HepG2 (cell line): ENCODE measurements around the gene CRTAC1. TPM values are rescaled to one million over a fixed set of nuclear protein-coding genes. Genes with fewer than 3 reads are reported as not detected.

Experiments
- ATAC-seq: fragments of 200-7000 bp; cut with Tn5 transposase; 3 replicates; pipeline ENCODE4 v1.9.1; 2020; ENCODE audit warnings: mild to moderate bottlenecking, moderate library complexity
- BruUV-seq: library from RNA; stranded (reverse); fragments of 400-500 nt; replicated peaks from 2 replicates; lab custom pipeline; 2021; lab: Mats Ljungman, UMichigan
- CTCF ChIA-PET: fragments of 300-600 bp; formaldehyde crosslinking; extraction: SDS; loops from one replicate; lab custom pipeline; 2021; ENCODE audit warnings: low total read pairs, inconsistent platforms, low intra/inter-chr PET ratio; lab: Yijun Ruan, JAX
- POLR2A ChIA-PET: fragments of 350-600 bp; sonication (Branson Sonifier 250); formaldehyde crosslinking; loops from one replicate; lab custom pipeline; 2020; ENCODE audit warnings: antibody characterized with exemption, inconsistent platforms; lab: Yijun Ruan, JAX
- DNase-seq: peaks from one replicate; pipeline ENCODE4 v3.0.0-alpha.2; 2015; ENCODE audit warnings: low spot score
- FAIRE-seq: peaks from 3 replicates; lab custom pipeline; 2011; peaks lifted over from hg19 to GRCh38; lab: Jason Lieb, UNC
- H2AFZ ChIP-seq: one replicate; pipeline ENCODE4 v1.6.1; 2011; ENCODE audit warnings: low read length, inconsistent platforms
- H3K27ac ChIP-seq: fragments of 300-600 bp; 3 replicates; pipeline ENCODE4 v1.8.0; 2011; ENCODE audit warnings: mixed run types, mild to moderate bottlenecking, mixed read lengths, low read length, inconsistent platforms; ENCODE audit not compliant: insufficient read depth; ENCODE audit errors: extremely low read length
- H3K27me3 ChIP-seq, 2 experiments: fragments of 200-600 bp in 1 of 2; 2 replicates in 1 of 2; 3 replicates in 1 of 2; pipeline versions ENCODE4 v1.6.0 to v1.8.0; 2011; ENCODE audit warnings: low read length in 2 of 2, mild to moderate bottlenecking in 2 of 2, moderate library complexity in 2 of 2, inconsistent platforms in 1 of 2; ENCODE audit not compliant: insufficient read depth in 2 of 2, control insufficient read depth in 1 of 2
- H3K36me3 ChIP-seq, 2 experiments: fragments of 200-600 bp in 1 of 2; replicated peaks in 1 of 2; 2 replicates in 1 of 2; 3 replicates in 1 of 2; pipeline versions ENCODE4 v1.5.1 to v1.8.0; 2011; ENCODE audit warnings: low read length in 2 of 2, inconsistent platforms in 1 of 2; ENCODE audit not compliant: insufficient read depth in 2 of 2, control insufficient read depth in 1 of 2
- H3K4me1 ChIP-seq: 2 replicates; pipeline ENCODE4 v1.5.1; 2012; ENCODE audit warnings: low read length, inconsistent platforms; ENCODE audit not compliant: insufficient read depth
- H3K4me2 ChIP-seq: 2 replicates; pipeline ENCODE4 v1.6.0; 2011; ENCODE audit warnings: low read depth, low read length, inconsistent platforms
- H3K4me3 ChIP-seq, 3 experiments: fragments of 200-600 bp in 1 of 3; sonication (generic), shearing (Covaris generic) in 1 of 3; replicated peaks in 1 of 3; 2 replicates each; pipeline ENCODE4 v1.5.1; 2011 to 2016; ENCODE audit warnings: low read length in 3 of 3, inconsistent platforms in 2 of 3, low read depth in 2 of 3, mild to moderate bottlenecking in 2 of 3, control low read depth in 1 of 3, mixed read lengths in 1 of 3; ENCODE audit not compliant: insufficient read depth in 1 of 3
- H3K79me2 ChIP-seq: one replicate; pipeline ENCODE4 v1.6.1; 2011; ENCODE audit warnings: low read length, inconsistent platforms; ENCODE audit not compliant: insufficient read depth
- H3K9ac ChIP-seq: 2 replicates; pipeline ENCODE4 v1.6.0; 2011; ENCODE audit warnings: mild to moderate bottlenecking, low read depth, low read length, inconsistent platforms; ENCODE audit not compliant: insufficient read depth
- H3K9me3 ChIP-seq: 2 replicates; pipeline ENCODE4 v1.5.1; 2012; ENCODE audit warnings: mild to moderate bottlenecking, low read length
- H4K20me1 ChIP-seq: 2 replicates; pipeline ENCODE4 v1.6.0; 2011; ENCODE audit warnings: inconsistent platforms, mild to moderate bottlenecking, low read length, moderate library complexity; ENCODE audit not compliant: insufficient read depth
- FIP1L1 ChIP-seq: fragments of 200-400 bp; formaldehyde crosslinking; IDR thresholded peaks from 2 replicates; pipeline ENCODE4 v1.6.1; 2018; ENCODE audit warnings: low read depth, mild to moderate bottlenecking, low read length, moderate library complexity, borderline replicate concordance; ENCODE audit not compliant: insufficient read depth
- RXRA ChIP-seq: sonication (generic); formaldehyde crosslinking; IDR thresholded peaks from 2 replicates; pipeline ENCODE4 v1.5.1; 2020; ENCODE audit warnings: missing genetic modification reagents
- TBL1XR1 ChIP-seq: fragments of 150-350 bp; IDR thresholded peaks from 2 replicates; pipeline ENCODE4 v1.6.1; 2014; ENCODE audit warnings: borderline replicate concordance, low read length; ENCODE audit not compliant: partially characterized antibody
- TEAD3 ChIP-seq: optimal IDR thresholded peaks from 2 replicates; pipeline ENCODE3; 2016; ENCODE audit warnings: borderline replicate concordance
- ZNF124 ChIP-seq: sonication (generic); formaldehyde crosslinking; IDR thresholded peaks from 2 replicates; pipeline ENCODE4 v1.4.0; 2020; ENCODE audit warnings: missing genetic modification reagents
- ZNF160 ChIP-seq: sonication (generic); formaldehyde crosslinking; IDR thresholded peaks from 2 replicates; pipeline ENCODE4 v1.8.0; 2022; ENCODE audit warnings: mild to moderate bottlenecking, inconsistent platforms, missing genetic modification reagents
- ZNF292 ChIP-seq: sonication (generic); formaldehyde crosslinking; IDR thresholded peaks from 2 replicates; pipeline ENCODE4 v1.8.1; 2022; ENCODE audit warnings: mild to moderate bottlenecking, low read depth, missing genetic modification reagents, borderline replicate concordance
- ZNF331 ChIP-seq: sonication (generic); formaldehyde crosslinking; IDR thresholded peaks from 2 replicates; pipeline ENCODE4 v1.4.0; 2020; ENCODE audit warnings: missing genetic modification reagents
- ZNF460 ChIP-seq: sonication (generic); formaldehyde crosslinking; IDR thresholded peaks from 2 replicates; pipeline ENCODE4 v1.5.1; 2020; ENCODE audit warnings: missing genetic modification reagents, mild to moderate bottlenecking, borderline replicate concordance
- ZNF761 ChIP-seq: sonication (generic); formaldehyde crosslinking; conservative IDR thresholded peaks from 2 replicates; pipeline ENCODE4 v1.4.0; 2020; ENCODE audit warnings: mild to moderate bottlenecking, missing genetic modification reagents
- ZNF773 ChIP-seq: sonication (generic); formaldehyde crosslinking; IDR thresholded peaks from 2 replicates; pipeline ENCODE4 v1.4.0; 2020; ENCODE audit warnings: missing genetic modification reagents, borderline replicate concordance
- WGBS: methylation state at CpG from one replicate; pipeline ENCODE4 v1.1.6; 2017; ENCODE audit warnings: low lambda C conversion rate; 5-methylcytosine and 5-hydroxymethylcytosine counted together
- in situ Hi-C: cut with HindIII; loops from 2 replicates; pipeline ENCODE4 v1.10.0; 2017; ENCODE audit warnings: low pct_unique_long_range_greater_than_20kb; ENCODE audit not compliant: extremely low pct_ligation_motif_present
- intact Hi-C: fragments of 100-400 bp; cut with micrococcal nuclease; formaldehyde crosslinking; loops from one replicate; pipeline ENCODE4 v1.10.0; 2022; ENCODE audit not compliant: unreplicated experiment
- polyA plus RNA-seq, 8 experiments: library from polyadenylated mRNA; depleted of rRNA in 3 of 8; stranded (reverse) in 7 of 8; unstranded in 1 of 8; fragments of >200 nt; fragmentation: Illumina TruSeq in 4 of 8; extraction: Trizol in 4 of 8; gene quantifications; 2 replicates each; pipeline versions ENCODE4 v1.2.1 to v1.2.3, GENCODE V29; 2011 to 2016; ENCODE audit warnings: low read depth in 4 of 8, missing spikeins in 1 of 8, mixed read lengths in 1 of 8; ENCODE audit not compliant: insufficient read depth in 1 of 8
- total RNA-seq, 5 experiments: library from RNA; depleted of rRNA; stranded (reverse); fragments of >200 nt; fragmentation: Illumina TruSeq; extraction: Trizol; gene quantifications; 2 replicates each; pipeline ENCODE4 v1.2.3, GENCODE V29; 2016; ENCODE audit warnings: low read depth in 1 of 5
- TF ChIP-seq, protein P1 (sequence below): sonication (generic); formaldehyde crosslinking; IDR thresholded peaks from 2 replicates; pipeline ENCODE4 v1.5.0; 2020; ENCODE audit warnings: missing genetic modification reagents, mild to moderate bottlenecking, borderline replicate concordance
- TF ChIP-seq, protein P2 (sequence below): sonication (generic); formaldehyde crosslinking; IDR thresholded peaks from 2 replicates; pipeline ENCODE4 v1.8.0; 2022; ENCODE audit warnings: mild to moderate bottlenecking, missing genetic modification reagents
- TF ChIP-seq, protein P3 (sequence below): sonication (generic); formaldehyde crosslinking; IDR thresholded peaks from 2 replicates; pipeline ENCODE4 v1.4.0; 2020; ENCODE audit warnings: missing genetic modification reagents
- TF ChIP-seq, protein P4 (sequence below): sonication (generic); formaldehyde crosslinking; conservative IDR thresholded peaks from 2 replicates; pipeline ENCODE4 v1.4.0; 2020; ENCODE audit warnings: missing genetic modification reagents

CRTAC1 gene
- total and polyA plus RNA-seq, 2 of the 13 experiments (the other 11 are each of a cell fraction or from before 2014, with no cell fraction given): not detected

DNA sequence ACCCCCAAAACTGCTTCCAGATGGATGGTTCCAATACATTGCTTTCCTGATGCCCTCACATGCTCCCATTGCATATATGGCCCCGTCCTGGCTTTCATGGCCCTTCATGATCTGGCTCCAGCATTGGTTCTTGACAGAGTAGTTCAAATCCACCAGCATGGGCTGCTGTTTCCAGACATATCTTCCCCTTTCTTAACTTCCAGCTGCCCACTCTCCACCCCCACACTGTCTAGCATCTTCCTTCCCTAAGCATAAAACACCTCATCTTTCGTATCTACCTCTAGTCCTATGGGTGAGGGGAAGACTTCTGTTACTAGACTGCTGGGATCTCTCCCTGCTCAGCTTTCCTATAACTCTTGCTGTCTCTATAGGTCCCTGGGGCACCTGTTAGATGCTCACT lies 194.0 kb downstream of the CRTAC1 start (continued):
- TF ChIP-seq, protein P1, sequence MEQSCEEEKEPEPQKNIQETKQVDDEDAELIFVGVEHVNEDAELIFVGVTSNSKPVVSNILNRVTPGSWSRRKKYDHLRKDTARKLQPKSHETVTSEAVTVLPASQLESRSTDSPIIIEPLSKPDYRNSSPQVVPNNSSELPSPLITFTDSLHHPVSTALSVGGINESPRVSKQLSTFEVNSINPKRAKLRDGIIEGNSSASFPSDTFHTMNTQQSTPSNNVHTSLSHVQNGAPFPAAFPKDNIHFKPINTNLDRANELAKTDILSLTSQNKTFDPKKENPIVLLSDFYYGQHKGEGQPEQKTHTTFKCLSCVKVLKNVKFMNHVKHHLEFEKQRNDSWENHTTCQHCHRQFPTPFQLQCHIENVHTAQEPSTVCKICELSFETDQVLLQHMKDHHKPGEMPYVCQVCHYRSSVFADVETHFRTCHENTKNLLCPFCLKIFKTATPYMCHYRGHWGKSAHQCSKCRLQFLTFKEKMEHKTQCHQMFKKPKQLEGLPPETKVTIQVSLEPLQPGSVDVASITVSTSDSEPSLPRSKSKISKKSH (CRISPR knock-in tag): no peak
- TF ChIP-seq ZNF124 (no peak), FIP1L1 (no peak), ZNF292 (CRISPR knock-in tag) (no peak), RXRA (CRISPR knock-in tag) (no peak)

DNA sequence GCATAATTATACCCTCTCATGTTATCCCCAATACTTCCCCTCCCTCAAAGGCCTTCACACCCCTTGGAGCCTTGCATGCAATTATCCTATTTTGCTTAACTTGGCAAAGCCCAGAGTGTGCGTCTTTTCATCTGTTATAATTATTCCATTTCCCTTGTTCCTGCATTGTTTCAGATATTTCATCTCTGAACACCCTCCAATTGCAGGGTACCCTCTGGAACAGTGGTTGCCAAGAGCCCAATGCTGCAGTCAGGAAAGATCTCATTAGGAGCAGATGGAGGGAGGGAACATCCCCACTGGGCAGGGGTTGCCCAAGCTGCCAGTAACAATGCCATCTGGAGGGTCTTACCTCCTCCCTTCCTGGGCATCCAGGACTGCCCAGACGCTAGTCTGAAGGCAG lies 199.2 kb downstream of the CRTAC1 start:
- Histone ChIP-seq H3K36me3 (no peaks in the 10 kb centered on the region), H3K9me3 (no peaks in the 10 kb centered on the region), H3K27ac (no peak overlapping the region), H2AFZ (no peak overlapping the region), H3K9ac (no peak overlapping the region), H3K4me1 (no peaks in the 10 kb centered on the region), H4K20me1 (no peaks in the 10 kb centered on the region), H3K27me3 (peaks cover 1 to 20% of the 10 kb centered on the region in 2 experiments; a peak in 4 of 5 replicates), H3K4me2 (no peak overlapping the region), H3K79me2 (no peaks in the 10 kb centered on the region), H3K4me3 (no peak overlapping the region)
- DNase-seq (no peak), FAIRE-seq (no peak), ATAC-seq (no peak)
- in situ Hi-C loops: no loop called here
- 0% methylated on average over 1 of the region's 2 CpGs for WGBS
- TF ChIP-seq TBL1XR1 (no peak), ZNF331 (CRISPR knock-in tag) (no peak), ZNF160 (CRISPR knock-in tag) (no peak), TEAD3 (CRISPR knock-in tag) (no peak), ZNF761 (CRISPR knock-in tag) (no peak), ZNF773 (CRISPR knock-in tag) (no peak), ZNF460 (CRISPR knock-in tag) (no peak)
- TF ChIP-seq, protein P2, sequence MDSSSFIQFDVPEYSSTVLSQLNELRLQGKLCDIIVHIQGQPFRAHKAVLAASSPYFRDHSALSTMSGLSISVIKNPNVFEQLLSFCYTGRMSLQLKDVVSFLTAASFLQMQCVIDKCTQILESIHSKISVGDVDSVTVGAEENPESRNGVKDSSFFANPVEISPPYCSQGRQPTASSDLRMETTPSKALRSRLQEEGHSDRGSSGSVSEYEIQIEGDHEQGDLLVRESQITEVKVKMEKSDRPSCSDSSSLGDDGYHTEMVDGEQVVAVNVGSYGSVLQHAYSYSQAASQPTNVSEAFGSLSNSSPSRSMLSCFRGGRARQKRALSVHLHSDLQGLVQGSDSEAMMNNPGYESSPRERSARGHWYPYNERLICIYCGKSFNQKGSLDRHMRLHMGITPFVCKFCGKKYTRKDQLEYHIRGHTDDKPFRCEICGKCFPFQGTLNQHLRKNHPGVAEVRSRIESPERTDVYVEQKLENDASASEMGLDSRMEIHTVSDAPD (CRISPR knock-in tag): no peak
- TF ChIP-seq, protein P3, sequence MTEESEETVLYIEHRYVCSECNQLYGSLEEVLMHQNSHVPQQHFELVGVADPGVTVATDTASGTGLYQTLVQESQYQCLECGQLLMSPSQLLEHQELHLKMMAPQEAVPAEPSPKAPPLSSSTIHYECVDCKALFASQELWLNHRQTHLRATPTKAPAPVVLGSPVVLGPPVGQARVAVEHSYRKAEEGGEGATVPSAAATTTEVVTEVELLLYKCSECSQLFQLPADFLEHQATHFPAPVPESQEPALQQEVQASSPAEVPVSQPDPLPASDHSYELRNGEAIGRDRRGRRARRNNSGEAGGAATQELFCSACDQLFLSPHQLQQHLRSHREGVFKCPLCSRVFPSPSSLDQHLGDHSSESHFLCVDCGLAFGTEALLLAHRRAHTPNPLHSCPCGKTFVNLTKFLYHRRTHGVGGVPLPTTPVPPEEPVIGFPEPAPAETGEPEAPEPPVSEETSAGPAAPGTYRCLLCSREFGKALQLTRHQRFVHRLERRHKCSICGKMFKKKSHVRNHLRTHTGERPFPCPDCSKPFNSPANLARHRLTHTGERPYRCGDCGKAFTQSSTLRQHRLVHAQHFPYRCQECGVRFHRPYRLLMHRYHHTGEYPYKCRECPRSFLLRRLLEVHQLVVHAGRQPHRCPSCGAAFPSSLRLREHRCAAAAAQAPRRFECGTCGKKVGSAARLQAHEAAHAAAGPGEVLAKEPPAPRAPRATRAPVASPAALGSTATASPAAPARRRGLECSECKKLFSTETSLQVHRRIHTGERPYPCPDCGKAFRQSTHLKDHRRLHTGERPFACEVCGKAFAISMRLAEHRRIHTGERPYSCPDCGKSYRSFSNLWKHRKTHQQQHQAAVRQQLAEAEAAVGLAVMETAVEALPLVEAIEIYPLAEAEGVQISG (CRISPR knock-in tag): no peak
- TF ChIP-seq, protein P4, sequence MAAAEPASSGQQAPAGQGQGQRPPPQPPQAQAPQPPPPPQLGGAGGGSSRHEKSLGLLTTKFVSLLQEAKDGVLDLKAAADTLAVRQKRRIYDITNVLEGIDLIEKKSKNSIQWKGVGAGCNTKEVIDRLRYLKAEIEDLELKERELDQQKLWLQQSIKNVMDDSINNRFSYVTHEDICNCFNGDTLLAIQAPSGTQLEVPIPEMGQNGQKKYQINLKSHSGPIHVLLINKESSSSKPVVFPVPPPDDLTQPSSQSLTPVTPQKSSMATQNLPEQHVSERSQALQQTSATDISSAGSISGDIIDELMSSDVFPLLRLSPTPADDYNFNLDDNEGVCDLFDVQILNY (CRISPR knock-in tag): no peak
- BruUV-seq: no TSS peak
- intact Hi-C loops: no loop called here
- ChIA-PET CTCF (no interaction called here), POLR2A (no interaction called here)
